HG03135 (cell line): ENCODE data around the gene PSMA2.
A peak's percentile ranks its signal among the peaks of the same experiment; 100 is the strongest.
"Not testable (repeated sequence)": the region's sequence is repeated elsewhere in the genome, so short reads cannot be mapped to it uniquely, and the experiment has no call there.

Experiments
- ATAC-seq: cut with Tn5 transposase; IDR thresholded peaks from one replicate; pipeline ENCODE4 v1.9.1; 2021; ENCODE audit warnings: mild to moderate bottlenecking, moderate library complexity; ENCODE audit not compliant: unreplicated experiment

PSMA2 gene

DNA sequence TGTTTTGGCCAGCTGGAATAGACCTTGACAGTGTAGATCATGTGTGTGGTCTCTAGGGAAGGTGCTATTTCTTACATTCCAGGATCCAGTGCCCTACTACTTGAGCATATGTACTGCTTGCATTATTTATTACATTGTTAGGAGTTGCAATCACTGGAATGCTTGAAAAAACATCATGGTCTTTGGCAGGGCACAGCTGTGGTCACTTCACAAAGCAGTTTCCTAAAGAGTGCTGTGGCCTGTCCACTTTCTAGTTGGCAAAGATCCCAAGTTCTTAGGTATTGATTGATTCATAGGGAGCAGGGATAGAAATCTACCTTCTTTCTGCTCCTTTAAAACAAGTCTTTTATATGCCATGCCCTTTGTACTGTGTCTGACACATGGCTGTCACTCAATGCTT, 24.7 kb downstream of the PSMA2 start:
- no peak for ATAC-seq

DNA sequence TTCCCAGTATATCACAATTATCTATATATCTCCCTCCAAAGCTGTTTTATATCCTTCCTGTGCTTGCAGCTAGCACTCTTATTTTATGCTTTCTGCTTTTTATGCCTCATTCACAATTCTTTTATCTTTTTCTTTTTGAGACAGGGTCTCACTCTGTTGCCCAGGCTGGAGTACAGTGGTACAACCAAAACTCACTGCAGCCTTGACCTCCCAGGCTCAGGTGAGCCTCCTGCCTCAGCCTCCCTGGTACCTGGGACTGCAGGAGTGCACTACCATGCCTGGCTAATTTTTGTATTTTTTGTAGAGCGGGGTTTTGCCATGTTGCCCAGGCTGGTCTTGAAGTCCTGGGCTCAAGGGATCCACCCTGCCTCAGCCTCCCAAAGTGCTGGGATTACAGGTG, 25.8 kb downstream of the PSMA2 start:
- ATAC-seq = no peak

DNA sequence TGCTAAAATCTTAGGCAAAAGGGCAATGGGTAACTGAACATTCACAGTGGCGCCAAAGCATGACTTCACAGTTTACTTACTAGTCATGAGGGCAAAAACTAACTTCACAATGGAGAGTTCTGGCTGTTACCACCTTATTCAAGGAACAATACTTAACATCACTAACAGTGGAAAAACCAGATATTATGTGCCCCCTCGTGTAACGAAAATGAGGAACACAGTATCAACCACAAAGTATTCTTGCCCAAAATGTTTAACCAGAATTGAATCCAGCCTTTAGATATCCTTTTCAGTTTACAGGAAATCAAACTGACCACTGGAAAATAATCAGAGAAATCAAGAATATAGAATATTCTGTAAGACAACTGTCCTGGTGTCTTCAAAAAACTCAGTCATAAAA, 29.6 kb downstream of the PSMA2 start:
- no peak for ATAC-seq

DNA sequence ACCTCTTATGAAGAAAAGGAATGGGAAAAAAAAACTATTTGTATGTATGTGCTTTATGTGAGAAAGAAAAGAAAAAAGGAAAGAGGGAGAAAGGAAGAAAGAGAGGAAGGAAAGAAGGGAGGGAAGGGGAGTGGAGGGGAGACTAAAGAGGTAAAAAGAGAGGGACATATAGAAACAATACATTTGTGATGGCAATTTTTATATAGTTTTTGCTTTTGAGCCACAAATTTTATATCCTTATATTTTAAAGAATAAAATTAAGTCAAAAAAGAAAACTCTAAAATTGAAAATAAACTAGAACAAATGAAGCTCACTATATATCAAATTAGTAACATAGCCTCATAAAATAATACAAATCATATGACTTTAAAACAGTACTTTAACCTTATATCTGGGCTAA, 31.1 kb downstream of the PSMA2 start:
- ATAC-seq = no peak

DNA sequence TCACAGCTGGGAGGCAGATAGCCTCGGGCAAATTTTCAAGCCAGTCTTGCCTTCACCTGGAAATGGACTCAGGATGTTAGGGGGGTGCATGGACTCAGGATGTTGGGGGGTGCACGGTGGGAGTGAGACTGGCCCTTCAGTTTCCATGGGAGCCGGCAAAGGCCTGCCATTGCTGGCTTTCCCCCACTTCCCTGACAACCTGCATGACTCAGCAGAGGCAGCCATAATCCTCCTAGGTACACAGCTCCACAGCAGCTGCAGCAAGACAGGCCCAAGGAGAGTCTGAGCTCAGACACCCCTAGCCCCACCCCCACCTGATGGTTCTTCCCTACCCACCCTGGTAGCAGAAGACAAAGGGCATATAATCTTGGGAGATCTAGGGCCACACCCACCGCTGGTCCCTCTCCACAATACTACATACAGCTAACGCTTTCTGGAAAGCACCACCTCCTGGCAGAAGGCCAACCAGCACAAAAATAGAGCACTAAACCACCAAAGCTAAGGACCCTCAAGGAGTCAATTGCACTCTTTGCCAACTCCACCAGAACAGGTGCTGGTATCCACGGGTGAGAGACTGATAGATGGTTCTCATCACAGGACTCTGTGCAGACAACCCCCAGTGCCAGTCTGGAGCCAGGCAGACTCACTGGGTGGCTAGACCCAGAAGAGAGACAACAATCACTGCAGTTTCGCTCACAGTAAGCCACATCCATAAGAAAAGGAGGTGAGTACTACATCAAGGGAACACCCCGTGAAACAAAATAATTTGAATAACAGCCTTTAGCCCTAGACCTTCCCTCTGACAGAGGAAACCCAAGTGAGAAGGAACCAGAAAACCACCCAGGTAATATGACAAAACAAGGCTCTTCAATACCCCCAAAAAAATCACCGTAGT, 38.4 kb downstream of the PSMA2 start:
- no peak for ATAC-seq

DNA sequence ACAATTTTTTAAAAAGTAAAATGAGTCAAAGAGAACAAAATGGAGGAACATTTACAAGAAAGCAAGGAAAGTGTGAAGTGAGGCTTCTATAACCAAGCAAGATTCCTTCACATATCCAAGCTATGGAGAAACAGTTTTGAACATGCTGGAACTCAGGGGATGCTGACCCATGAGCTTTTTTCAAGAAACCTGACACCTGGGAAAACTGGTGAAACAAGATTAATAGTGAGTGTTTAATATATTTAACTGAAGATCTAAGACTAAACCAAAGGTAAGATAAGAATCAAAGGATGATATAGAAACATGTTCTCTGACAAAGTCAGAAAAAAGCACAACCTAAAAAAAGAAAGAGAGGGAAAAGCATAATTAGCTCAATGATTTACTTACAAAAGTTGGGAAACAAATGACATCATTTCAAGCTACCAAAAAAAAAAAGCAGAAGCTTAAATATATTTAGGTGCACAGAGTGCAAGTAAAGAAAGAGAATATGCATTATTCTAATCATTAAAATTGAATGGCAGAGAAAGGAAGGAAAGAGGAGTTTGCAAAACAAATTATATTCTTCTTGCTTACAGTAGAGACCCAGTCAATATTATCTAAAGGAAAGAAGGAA, 45.0 kb downstream of the PSMA2 start:
- ATAC-seq = no peak

DNA sequence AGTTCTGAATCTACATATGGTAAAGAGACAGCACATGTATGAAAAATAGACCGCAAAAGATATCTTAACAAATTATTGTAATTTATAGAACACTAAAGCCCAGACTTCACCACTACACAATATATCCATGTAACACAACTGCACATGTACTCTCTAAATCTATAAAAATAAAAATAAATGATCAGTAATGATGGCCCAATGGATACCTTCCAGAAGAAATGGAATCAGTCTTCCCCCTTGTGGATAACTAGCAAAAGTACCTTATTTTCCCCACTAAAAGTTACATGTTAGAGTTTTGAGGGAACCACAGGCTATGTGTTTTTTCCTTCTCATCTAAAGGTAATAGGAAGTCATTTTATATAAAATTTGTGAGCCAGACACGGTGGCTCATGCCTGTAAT, 45.8 kb downstream of the PSMA2 start:
- ATAC-seq = no peak

DNA sequence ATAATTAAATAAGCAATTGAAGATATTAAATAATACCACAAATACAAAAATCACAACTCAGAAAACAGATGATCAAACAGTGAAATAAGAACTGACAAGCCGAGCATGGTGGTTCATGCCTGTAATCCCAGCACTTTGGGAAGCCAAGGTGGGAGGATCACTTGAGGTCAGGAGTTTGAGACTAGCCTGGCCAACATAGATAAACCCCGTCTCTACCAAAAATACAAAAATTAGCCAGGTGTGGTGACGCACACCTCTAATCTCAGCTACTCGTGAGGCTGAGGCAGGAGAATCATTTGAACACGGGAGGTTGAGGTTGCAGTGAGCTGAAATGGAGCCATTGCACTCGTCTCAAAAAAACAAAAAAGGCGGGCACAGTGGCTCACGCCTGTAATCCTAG, 46.8 kb downstream of the PSMA2 start:
- ATAC-seq = not testable (repeated sequence)

DNA sequence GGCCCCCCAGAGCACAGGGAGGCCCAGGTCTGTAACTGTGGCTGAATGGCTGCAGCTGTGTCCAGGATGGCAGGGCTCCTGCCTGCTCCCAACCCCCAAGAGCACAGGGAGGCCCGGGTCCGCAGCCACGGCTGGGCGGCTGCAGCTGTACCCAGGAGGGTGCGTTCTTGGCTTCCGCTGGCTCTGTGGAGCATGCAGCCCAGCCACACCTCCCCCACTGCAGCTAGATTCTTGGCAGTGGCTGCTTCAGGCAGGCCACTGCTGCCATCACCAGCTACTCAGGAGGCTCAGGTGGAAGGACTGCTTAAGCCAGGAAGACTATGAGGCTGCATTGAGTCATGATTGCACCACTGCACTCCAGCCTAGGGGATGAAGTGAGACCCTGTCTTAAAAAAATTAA, 48.0 kb downstream of the PSMA2 start:
- no peak for ATAC-seq

DNA sequence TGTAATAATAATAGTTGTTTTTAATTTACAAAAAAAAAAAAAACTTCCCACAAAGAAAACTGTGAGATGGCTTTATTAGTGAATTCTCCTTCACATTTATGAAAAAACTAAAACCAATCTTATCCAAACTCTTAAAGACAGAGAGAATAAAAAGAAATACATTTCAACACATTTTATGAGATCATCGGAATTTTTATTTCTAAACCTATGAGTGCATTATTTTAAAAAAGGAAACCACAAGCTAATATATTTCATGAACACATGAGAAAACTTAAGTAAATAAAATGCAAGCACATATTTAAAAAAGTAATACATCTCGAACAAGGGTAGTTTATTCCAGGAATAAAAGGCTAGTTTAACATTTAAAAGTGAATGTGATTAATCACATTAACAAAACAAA, 51.6 kb downstream of the PSMA2 start:
- ATAC-seq = no peak

DNA sequence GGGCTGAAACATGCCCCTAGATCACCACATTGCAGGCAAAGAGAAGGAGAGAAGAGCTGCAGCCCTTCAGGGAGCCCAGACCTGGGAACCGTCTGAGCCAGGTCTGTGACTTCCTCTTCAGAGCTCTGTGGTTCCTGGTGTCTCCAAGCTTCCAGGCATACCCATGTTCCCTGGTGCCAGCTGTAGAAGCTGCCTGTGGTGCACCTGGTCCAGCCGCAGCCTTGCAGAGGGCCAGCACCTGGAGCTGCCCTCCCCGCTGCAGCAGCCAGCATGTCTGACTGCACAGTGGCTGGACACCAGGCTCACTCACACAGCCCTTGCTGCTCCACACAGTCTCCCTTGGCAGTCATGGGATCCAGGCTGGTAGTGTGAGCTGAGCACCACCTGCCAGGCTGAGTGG, 53.7 kb downstream of the PSMA2 start:
- no peak for ATAC-seq

DNA sequence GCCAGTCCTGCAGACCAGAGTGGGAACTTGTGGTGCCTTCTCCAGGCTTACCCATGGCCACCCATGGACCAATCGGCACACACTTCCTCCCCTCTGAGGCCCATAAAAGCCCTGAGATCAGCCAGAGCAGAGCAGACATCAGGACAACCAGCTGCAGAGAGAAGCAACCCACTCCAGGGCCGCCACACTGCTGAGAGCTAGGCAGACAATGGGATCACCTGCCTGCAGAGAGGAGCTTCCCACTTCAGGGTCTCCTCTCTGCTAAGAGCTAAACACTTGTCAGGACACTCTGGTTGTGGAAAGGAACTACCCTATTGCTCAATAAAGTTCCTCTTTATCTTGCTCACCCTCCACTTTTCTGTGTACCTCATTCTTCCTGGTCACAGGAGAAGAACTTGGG, 54.1 kb downstream of the PSMA2 start:
- no peak for ATAC-seq

DNA sequence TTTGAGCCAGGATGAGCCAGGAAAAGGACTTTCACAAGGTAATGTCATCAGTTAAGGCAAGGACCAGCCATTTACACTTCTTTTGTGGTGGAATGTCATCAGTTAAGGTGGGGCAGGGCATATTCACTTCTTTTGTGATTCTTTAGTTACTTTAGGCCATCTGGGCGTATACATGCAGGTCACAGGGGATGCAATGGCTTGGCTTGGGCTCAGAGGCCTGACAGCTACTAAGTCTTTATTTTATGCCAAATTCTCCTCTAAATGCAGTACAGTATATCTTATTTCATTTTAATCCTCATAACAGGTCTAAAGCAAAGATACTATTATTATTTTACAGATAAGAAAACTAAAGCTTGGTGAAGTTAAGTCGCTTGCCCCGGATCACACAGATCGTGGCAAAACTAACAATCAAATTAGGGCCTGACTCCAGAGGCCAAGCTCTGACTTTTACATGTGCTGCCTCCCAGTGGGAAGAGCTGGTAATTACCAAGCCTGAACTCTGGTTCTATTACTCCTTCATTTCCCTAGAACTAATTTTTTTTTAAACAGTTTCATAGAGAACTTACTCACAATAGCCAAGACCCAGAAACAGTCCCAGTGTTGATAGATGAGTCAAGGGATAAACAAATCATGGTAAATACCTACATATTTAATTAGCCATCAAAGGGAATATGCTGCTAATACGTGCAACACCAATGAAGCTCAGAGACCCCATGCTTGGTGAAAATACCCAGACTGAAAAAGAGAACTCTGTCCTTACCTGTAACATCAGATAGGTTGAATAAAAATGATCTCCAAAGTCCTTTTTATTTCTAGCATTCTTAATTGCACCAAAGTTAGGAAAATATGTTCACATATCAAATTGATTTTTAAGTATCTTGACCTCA, 55.5 kb downstream of the PSMA2 start:
- ATAC-seq = peak; percentile 92

DNA sequence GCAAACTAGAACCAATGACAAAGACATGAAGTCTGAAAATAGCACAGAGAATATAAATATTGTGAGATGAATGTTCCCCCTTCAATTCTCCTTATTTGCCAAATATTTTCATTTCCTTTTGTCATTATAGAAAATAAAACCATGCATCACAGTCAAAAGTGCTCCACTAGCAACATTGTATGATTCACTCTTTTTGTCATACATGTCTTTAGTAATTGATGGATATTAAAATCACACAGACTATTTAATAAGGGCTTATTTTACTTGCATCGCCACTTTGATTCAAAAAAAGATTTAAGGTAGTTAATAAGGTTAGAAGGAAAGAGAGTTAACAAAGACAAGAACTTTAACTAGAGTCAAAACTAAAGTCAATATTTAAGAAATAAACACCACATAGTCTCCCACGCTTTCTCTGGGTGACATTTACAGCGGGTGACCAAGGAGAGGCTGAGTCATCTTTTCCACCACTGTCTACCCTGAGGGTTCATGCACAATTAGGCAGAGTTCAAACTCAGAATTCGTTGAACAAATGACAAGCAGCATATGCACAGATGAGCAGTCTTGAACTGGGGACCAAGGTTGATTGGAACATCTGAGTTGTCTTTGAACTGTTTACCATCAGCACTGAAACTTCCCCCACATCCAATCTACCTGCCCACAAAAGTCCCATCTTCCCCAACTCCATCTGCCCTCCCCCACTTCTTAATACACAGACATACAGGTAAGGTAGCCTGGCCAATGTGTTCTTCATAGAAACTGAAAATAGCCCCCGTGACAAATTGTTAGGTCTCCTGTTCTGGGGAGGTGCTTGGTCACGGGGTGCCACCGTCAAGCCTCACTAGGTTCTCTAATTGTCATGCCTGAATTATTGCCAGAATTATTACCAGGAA, 62.6 kb downstream of the PSMA2 start:
- ATAC-seq = peak; percentile 96

DNA sequence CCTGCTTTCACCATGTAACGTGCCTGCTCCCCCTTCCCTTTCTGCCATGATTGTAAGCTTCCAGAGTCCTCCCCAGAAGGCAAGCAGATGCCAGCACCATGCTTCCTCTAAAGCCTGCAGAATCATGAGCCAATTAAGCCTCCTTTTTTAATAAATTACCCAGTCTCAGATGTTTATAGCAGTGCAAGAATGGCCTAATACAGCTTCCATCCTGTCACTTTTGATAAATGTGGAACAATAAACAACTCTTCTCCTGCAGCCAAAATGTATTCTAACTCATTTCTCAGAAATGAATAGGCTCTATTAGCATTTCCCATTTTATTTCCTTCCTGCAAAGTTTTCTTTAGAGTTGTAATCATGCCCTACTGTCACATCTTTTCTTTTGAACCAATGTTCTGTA, 63.5 kb downstream of the PSMA2 start:
- no peak for ATAC-seq
